ENCODE data around the gene TDRKH.

DNA sequence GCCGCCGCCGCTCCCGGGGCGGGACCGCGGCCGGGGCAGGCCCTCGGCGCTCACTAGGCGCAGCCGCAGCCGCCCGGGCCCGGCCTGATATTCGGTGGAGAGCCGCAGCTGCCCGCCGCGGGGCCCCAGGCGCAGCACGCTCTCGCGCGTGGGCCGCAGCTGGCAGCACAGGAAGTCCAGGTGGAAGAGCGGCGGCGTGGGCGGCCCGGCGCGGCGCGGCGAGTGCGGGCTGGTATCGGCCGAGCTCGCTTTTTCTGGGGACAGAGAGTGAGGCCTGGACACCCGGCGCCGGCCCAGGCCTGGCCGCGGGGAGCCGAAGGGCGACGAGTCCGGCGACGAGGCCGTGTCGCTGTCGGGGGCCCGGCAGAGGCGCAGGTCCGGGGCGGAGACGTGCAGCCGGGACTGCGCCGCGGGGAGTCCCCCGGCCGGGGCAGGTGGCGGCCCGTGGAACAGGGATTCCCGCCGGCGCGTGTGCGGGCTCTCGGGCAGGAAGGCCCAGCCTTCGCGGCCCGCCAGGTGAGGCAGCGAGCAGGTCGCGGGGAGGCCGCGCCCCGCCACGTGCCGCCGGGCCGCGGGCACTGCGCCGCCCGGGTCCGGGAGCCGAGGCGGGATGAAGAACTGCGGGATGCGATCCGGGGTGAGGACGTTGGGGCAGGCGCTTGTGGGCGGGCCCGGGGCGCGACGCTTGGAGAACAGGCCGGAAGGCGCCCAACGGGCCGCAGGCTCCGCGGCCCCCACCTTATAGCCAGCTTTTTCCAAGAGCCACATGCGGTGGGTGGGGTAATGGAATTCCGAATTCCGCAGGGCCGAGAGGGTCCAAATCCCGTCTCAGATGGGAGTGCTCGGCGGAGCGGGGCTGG lies 48.2 kb upstream of the TDRKH start:
- TF ChIP-seq, protein P1, sequence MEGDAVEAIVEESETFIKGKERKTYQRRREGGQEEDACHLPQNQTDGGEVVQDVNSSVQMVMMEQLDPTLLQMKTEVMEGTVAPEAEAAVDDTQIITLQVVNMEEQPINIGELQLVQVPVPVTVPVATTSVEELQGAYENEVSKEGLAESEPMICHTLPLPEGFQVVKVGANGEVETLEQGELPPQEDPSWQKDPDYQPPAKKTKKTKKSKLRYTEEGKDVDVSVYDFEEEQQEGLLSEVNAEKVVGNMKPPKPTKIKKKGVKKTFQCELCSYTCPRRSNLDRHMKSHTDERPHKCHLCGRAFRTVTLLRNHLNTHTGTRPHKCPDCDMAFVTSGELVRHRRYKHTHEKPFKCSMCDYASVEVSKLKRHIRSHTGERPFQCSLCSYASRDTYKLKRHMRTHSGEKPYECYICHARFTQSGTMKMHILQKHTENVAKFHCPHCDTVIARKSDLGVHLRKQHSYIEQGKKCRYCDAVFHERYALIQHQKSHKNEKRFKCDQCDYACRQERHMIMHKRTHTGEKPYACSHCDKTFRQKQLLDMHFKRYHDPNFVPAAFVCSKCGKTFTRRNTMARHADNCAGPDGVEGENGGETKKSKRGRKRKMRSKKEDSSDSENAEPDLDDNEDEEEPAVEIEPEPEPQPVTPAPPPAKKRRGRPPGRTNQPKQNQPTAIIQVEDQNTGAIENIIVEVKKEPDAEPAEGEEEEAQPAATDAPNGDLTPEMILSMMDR (IDR thresholded peaks at IDR 0.05; ENCODE audit: low read depth, low read length): no peak
- TF ChIP-seq POLR2A (IDR thresholded peaks at IDR 0.05; ENCODE audit: extremely low read depth, insufficient read length): no peak
